Upper lobe of left lung (tissue), 6 donors: ENCODE results near the gene AGAP3. TPM values are rescaled to one million over a fixed set of nuclear protein-coding genes. Genes with fewer than 3 reads are reported as not detected.

Experiments
- ATAC-seq, 2 donors: fragments of 200-7000 bp; cut with Tn5 transposase; one replicate each; pipeline ENCODE4 v1.9.1; 2022; ENCODE audit warnings: mild to moderate bottlenecking in 2 of 2, moderate library complexity in 2 of 2; ENCODE audit not compliant: low FRiP score in 2 of 2
- DNase-seq, 2 donors: peaks; one replicate each; pipeline ENCODE4 v3.0.0-alpha.2; 2019 to 2020
- H3K27ac ChIP-seq, 4 donors: fragments of 200-600 bp; sonication (generic); one replicate each; pipeline ENCODE4 v1.5.1; 2016 to 2019
- H3K27me3 ChIP-seq, 4 donors: fragments of 200-600 bp; sonication (generic); one replicate each; pipeline ENCODE4 v1.5.1; 2017 to 2019
- H3K36me3 ChIP-seq, 4 donors: fragments of 200-600 bp; sonication (generic); one replicate each; pipeline ENCODE4 v1.5.1; 2016 to 2019
- H3K4me1 ChIP-seq, 4 donors: fragments of 200-600 bp; sonication (generic); one replicate each; pipeline ENCODE4 v1.5.1; 2018 to 2019
- H3K4me3 ChIP-seq, 4 donors: fragments of 200-600 bp; sonication (generic); one replicate each; pipeline ENCODE4 v1.5.1; 2017 to 2019; ENCODE audit warnings: mild to moderate bottlenecking in 2 of 4, moderate library complexity in 1 of 4
- H3K9me3 ChIP-seq, 4 donors: fragments of 200-600 bp; sonication (generic); one replicate each; pipeline ENCODE4 v1.5.1; 2018 to 2019
- EP300 ChIP-seq, 4 donors: sonication (generic); formaldehyde crosslinking; IDR thresholded peaks; one replicate each; pipeline ENCODE4 v1.5.1; 2017; ENCODE audit warnings: antibody characterized with exemption in 4 of 4, control low read depth in 2 of 4
- POLR2A ChIP-seq, 4 donors: fragments of 450-650 bp; IDR thresholded peaks; one replicate each; pipeline ENCODE4 v1.5.1; 2016 to 2017; ENCODE audit warnings: antibody characterized with exemption in 4 of 4, mild to moderate bottlenecking in 2 of 4
- POLR2AphosphoS5 ChIP-seq, 2 donors: sonication (generic); formaldehyde crosslinking; IDR thresholded peaks; one replicate each; pipeline ENCODE4 v1.5.1; 2017; ENCODE audit warnings: antibody characterized with exemption in 2 of 2
- WGBS, 2 donors: methylation state at CpG; one replicate each; pipeline ENCODE4 v1.1.5; 2017 to 2018; 5-methylcytosine and 5-hydroxymethylcytosine counted together
- total RNA-seq, 6 donors: library from RNA; depleted of rRNA in 4 of 6; stranded (reverse); fragments of >200 nt in 4 of 6; gene quantifications; one replicate each; pipeline versions ENCODE4 v1.1.0 to v1.2.1, GENCODE V29; 2016 to 2021
- TF ChIP-seq, protein P1 (sequence below), 6 experiments: fragments of 450-650 bp in 4 of 6; fragments of 200-600 bp in 2 of 6; sonication (generic) in 2 of 6; IDR thresholded peaks; one replicate each; pipeline ENCODE4 v1.5.1; 2016 to 2019; ENCODE audit warnings: antibody characterized with exemption in 6 of 6
- donor health status: DM: no; HTN: no; CAD: no; lungs with moderate emphysema.
- donor health status: DM: no; HTN: yes; CAD: no; lungs with severe emphysema.

AGAP3 gene
- total RNA-seq, 6 donors from 2014 or later = 122 to 350 (median 182) TPM

DNA sequence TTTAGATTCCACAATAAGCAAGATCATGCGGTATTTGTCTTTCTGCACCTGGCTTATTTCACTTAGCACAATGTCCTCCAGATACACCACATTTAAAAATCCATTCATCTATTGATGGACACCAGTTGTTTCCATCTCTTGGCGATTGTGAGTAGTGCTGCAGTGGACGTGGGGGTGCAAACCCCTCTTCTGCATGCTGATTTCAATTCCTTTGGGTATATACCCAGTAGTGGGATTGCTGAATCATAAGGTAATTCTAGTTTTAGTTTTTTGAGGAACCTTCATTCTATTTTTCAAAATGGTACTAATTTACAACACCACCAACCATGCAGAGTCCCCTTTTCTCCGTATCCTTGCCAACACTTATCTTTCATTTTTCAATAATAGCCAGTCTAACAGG is 102.8 kb downstream of the AGAP3 start:
- 71 to 76% methylated on average over 4 of the region's 4 CpGs for WGBS, 2 donors
- H3K4me1 ChIP-seq = no peaks in the 10 kb centered on the region
- no peak overlapping the region for H3K4me3 ChIP-seq
- TF ChIP-seq, protein P1, sequence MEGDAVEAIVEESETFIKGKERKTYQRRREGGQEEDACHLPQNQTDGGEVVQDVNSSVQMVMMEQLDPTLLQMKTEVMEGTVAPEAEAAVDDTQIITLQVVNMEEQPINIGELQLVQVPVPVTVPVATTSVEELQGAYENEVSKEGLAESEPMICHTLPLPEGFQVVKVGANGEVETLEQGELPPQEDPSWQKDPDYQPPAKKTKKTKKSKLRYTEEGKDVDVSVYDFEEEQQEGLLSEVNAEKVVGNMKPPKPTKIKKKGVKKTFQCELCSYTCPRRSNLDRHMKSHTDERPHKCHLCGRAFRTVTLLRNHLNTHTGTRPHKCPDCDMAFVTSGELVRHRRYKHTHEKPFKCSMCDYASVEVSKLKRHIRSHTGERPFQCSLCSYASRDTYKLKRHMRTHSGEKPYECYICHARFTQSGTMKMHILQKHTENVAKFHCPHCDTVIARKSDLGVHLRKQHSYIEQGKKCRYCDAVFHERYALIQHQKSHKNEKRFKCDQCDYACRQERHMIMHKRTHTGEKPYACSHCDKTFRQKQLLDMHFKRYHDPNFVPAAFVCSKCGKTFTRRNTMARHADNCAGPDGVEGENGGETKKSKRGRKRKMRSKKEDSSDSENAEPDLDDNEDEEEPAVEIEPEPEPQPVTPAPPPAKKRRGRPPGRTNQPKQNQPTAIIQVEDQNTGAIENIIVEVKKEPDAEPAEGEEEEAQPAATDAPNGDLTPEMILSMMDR (IDR thresholded peaks at IDR 0.05) = no peak
- TF ChIP-seq POLR2A (IDR thresholded peaks at IDR 0.05) = no peak
- no peak for TF ChIP-seq EP300 (IDR thresholded peaks at IDR 0.05)
- TF ChIP-seq POLR2AphosphoS5 (IDR thresholded peaks at IDR 0.05) = no peak
- no peak overlapping the region for H3K27ac ChIP-seq
- no peaks in the 10 kb centered on the region for H3K36me3 ChIP-seq
- DNase-seq = no peak
- ATAC-seq = no peak
- no peaks in the 10 kb centered on the region for H3K27me3 ChIP-seq
- H3K9me3 ChIP-seq = no peaks in the 10 kb centered on the region

DNA sequence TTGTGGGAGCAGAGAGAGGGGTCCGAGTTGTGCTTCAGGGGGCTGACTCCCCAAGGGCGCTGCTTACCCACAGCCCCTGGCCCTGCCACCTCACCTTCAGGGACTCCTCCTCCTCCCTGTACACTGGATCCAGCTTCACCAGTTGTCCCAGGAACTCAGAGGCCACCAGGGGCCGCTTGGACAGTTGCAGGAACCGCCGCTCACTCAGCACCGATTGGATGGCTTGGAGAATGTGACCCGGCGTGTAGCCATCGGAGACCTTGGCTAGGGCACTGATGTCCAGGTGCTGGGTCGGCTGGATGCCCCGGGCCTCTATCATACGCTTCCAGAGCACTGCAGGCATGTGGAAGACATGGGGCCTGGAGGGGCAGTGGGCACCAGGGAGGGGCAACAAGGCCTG is 105.3 kb downstream of the AGAP3 start:
- WGBS, 2 donors = 72 to 79% methylated on average over 4 to 12 of the region's 12 CpGs
- DNase-seq (no peak), ATAC-seq (no peak)

DNA sequence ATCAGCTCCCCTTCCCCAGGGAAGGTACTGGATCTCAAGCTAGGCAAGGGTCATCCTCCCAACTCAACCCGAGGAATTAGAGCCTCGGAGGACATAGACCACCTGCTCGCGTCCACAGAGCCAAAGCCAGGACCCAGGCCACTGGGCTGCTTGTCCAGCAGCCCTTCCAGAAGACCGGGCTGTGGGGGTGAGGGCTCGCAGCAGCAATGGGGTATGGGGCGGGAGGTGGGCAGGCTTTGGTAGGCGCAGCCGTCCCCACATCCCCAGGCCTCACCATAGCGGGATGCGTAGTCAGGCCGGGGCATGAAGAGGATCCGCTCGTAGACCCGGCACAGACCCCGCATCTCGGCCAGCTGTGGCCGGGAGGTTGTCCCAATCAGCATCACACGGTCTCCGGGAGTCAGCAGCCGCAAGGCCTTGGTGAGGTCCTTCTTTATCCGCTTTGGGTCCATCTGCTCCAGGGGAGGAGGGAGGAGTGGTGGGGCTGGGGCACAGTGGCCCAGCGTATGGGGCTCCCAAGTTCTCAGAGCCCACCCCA is 105.8 kb downstream of the AGAP3 start:
- H3K4me3 ChIP-seq = no peak overlapping the region
- H3K36me3 ChIP-seq = no peaks in the 10 kb centered on the region
- ATAC-seq (no peak), DNase-seq (no peak)
- no peaks in the 10 kb centered on the region for H3K27me3 ChIP-seq
- 94 to 100% methylated on average over 4 to 22 of the region's 23 CpGs for WGBS, 2 donors
- no peak overlapping the region for H3K27ac ChIP-seq
- TF ChIP-seq EP300 (IDR thresholded peaks at IDR 0.05) = no peak
- TF ChIP-seq, protein P1 (IDR thresholded peaks at IDR 0.05) = no peak
- no peak for TF ChIP-seq POLR2AphosphoS5 (IDR thresholded peaks at IDR 0.05)
- no peak for TF ChIP-seq POLR2A (IDR thresholded peaks at IDR 0.05)
- H3K9me3 ChIP-seq = no peaks in the 10 kb centered on the region
- H3K4me1 ChIP-seq = no peaks in the 10 kb centered on the region

More for the DNA sequence above, 105.3 kb downstream of the AGAP3 start:
- no peaks in the 10 kb centered on the region for H3K4me1 ChIP-seq
- no peaks in the 10 kb centered on the region for H3K9me3 ChIP-seq
- H3K27ac ChIP-seq = no peak overlapping the region
- no peaks in the 10 kb centered on the region for H3K27me3 ChIP-seq
- H3K36me3 ChIP-seq = no peaks in the 10 kb centered on the region
- H3K4me3 ChIP-seq = no peak overlapping the region
- no peak for TF ChIP-seq POLR2A (IDR thresholded peaks at IDR 0.05)
- no peak for TF ChIP-seq POLR2AphosphoS5 (IDR thresholded peaks at IDR 0.05)
- TF ChIP-seq EP300 (IDR thresholded peaks at IDR 0.05) = no peak
- TF ChIP-seq, protein P1 (IDR thresholded peaks at IDR 0.05) = no peak

DNA sequence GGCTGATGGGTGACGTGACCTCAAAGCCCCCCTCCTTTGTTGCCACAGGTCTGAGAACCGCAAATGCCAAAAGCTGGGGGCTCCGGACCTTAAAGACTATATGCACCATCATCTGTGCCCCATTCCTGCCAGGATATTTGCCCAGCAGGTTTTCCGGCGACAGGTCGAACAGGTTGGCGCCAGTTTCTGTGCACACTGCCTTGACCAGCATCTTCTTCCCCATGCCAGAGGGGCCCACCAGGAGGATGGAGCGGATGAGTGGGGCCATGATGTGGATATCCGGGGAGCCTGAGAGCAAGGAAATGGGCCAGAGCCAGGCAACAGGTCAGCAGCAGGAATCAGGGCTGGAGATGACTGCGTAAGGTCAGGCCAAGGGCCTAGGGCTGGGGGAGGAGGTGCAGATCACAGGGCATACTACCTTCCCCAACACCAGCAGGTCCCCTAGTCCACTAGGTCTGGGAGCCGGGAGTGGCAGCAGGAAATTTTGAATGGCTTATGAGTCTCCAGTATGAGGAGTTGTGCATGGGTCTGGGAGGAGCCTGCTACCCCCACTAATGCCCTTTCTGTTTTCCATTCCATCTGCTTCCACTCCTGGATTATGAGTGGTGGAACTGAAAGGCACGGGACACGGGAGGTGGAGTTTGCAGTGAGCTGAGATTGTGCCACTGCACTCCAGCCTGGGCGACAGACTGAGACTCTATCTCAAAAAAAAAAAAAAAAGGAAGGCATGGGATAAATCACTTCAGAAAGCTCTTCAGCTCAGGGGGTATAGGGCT is 107.1 kb downstream of the AGAP3 start:
- no peaks in the 10 kb centered on the region for H3K9me3 ChIP-seq
- DNase-seq (no peak), ATAC-seq (no peak)
- no peaks in the 10 kb centered on the region for H3K4me1 ChIP-seq
- 92% methylated on average over 10 to 14 of the region's 14 CpGs for WGBS, 2 donors
- H3K27me3 ChIP-seq = no peaks in the 10 kb centered on the region
- no peaks in the 10 kb centered on the region for H3K36me3 ChIP-seq
- no peak overlapping the region for H3K4me3 ChIP-seq
- H3K27ac ChIP-seq = no peak overlapping the region
- TF ChIP-seq POLR2A (IDR thresholded peaks at IDR 0.05) (no peak), EP300 (IDR thresholded peaks at IDR 0.05) (no peak), POLR2AphosphoS5 (IDR thresholded peaks at IDR 0.05) (no peak)
- TF ChIP-seq, protein P1 (IDR thresholded peaks at IDR 0.05) = no peak

Other genes with a start within 250 kb of the AGAP3 start
- under 1 TPM in 2 of 6 donors, not detected in 4; 0.31 to 0.88 TPM for gene AOC1, start 234.0 kb upstream of the AGAP3 start, total RNA-seq
- gene KCNH2, start 108.2 kb upstream of the AGAP3 start, total RNA-seq = 1 to 10 TPM in 5 of 6 donors, under 1 TPM in 1; 0.59 to 5.7 (median 3.1) TPM
- 10 to 100 TPM in 4 of 6 donors, 1 to 10 TPM in 2; 3.1 to 95.3 (median 16.2) TPM for gene NOS3, start 95.5 kb upstream of the AGAP3 start, total RNA-seq
- 1 to 10 TPM in 3 of 6 donors, under 1 TPM in 3; 0.46 to 5.2 (median 1.0) TPM for gene ATG9B, start 62.0 kb upstream of the AGAP3 start, total RNA-seq
- 10 to 100 TPM; 38.3 to 58.7 (median 42.5) TPM for gene ABCB8, start 58.0 kb upstream of the AGAP3 start, total RNA-seq
- gene ASIC3, start 37.9 kb upstream of the AGAP3 start, total RNA-seq = 10 to 100 TPM in 2 of 6 donors, 1 to 10 TPM in 4; 2.1 to 37.7 (median 4.0) TPM
- gene CDK5, start 28.6 kb upstream of the AGAP3 start, total RNA-seq = 10 to 100 TPM in 3 of 6 donors, 1 to 10 TPM in 3; 2.1 to 14.4 (median 10.1) TPM
- 100 to 1,000 TPM in 5 of 6 donors, 10 to 100 TPM in 1; 88.4 to 312 (median 188) TPM for gene SLC4A2, start 26.9 kb upstream of the AGAP3 start, total RNA-seq
- gene FASTK, start 5.7 kb upstream of the AGAP3 start, total RNA-seq = 100 to 1,000 TPM in 1 of 6 donors, 10 to 100 TPM in 5; 54.3 to 136 (median 78.0) TPM
- 10 to 100 TPM; 35.3 to 72.9 (median 51.6) TPM for gene TMUB1, start 3.0 kb upstream of the AGAP3 start, total RNA-seq
- not detected for gene GBX1, start 81.2 kb downstream of the AGAP3 start, total RNA-seq
- not detected for gene ASB10, start 100.8 kb downstream of the AGAP3 start, total RNA-seq
- gene H2BK1, start 124.0 kb downstream of the AGAP3 start, total RNA-seq = not detected
- 10 to 100 TPM; 19.8 to 48.2 (median 28.6) TPM for gene ABCF2, start 140.7 kb downstream of the AGAP3 start, total RNA-seq
- 10 to 100 TPM; 34.4 to 69.1 (median 47.4) TPM for gene CHPF2, start 146.0 kb downstream of the AGAP3 start, total RNA-seq
- 10 to 100 TPM; 32.8 to 63.9 (median 40.8) TPM for gene SMARCD3, start 162.2 kb downstream of the AGAP3 start, total RNA-seq